ENCODE data around the gene CDH26.

GRCh38 chr20:60055740-60056139, 97.5 kb downstream of the CDH26 start:
- TF ChIP-seq TAF1 (IDR thresholded peaks at IDR 0.05; ENCODE audit: low read depth, low read length), result no peak
- TF ChIP-seq POLR2AphosphoS5 (IDR thresholded peaks at IDR 0.05; ENCODE audit: low read depth, low read length), result no peak
- no peak for TF ChIP-seq POLR2A (IDR thresholded peaks at IDR 0.05; ENCODE audit: low read depth, low read length)
- TF ChIP-seq SPI1 (IDR thresholded peaks at IDR 0.05; ENCODE audit: low read depth, low read length), result no peak

Data from GM12891 (cell line).